Measurements from ENCODE around the gene NHSL2. TPM values are rescaled to one million over a fixed set of nuclear protein-coding genes. Genes with fewer than 3 reads are reported as not detected.
A peak's percentile ranks its signal among the peaks of the same experiment; 100 is the strongest.

The NHSL2 gene
- total RNA-seq, 1 donor from 2014 or later: 13.0 TPM

DNA sequence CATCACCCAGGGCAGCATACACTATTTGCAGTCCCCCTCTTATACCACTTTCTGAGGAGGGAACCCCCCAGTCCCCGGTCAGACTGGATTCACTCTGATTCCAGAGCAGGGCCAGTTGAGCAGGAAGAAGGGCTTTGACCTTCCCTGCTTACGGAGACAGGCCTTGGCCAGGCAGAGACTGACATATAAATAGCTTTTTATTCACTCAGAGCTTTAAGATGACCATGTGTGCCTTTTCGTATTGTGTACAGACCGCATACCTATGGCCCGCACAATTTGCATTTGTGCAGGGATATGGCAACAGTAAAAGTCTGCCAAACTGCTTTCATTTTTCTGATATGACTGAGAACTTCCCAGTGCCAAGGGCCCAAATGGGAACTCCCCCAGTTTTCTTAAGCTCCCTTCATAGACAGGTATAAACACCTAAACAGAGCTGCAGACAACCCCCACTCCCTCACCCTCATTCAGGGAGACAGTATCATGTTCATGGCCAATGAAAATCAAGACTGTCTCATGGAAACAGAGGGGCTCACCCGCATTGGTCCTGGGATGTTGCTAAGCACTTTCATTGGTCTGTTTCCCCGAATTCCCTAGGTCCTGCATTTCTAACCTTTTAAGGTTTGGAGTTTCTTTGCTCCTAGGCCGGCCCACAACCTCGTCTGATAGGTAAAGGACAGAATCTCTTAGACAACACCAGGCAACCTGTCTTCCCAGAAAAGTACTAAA is 135.1 kb downstream of the NHSL2 start:
- H3K27me3 Mint-ChIP-seq (ENCODE audit: low read depth, unreplicated experiment): no peaks in the 10 kb centered on the region
- no peak overlapping the region for H3K4me3 ChIP-seq (ENCODE audit: insufficient read depth, low read depth, low read length)
- DNase-seq (ENCODE audit: low read depth): peak; percentile 52
- no peaks in the 10 kb centered on the region for H3K9me3 ChIP-seq (ENCODE audit: insufficient read depth, low read depth, low read length)
- H3K4me1 ChIP-seq (ENCODE audit: insufficient read depth, low read length): peaks cover 24% of the 10 kb centered on the region
- no peaks in the 10 kb centered on the region for H3K27me3 ChIP-seq (ENCODE audit: insufficient read depth, low read length)
- H3K36me3 Mint-ChIP-seq (ENCODE audit: low read depth, unreplicated experiment): peaks cover 4% of the 10 kb centered on the region
- H3K79me2 ChIP-seq (ENCODE audit: insufficient read depth, low read length): no peaks in the 10 kb centered on the region
- no peaks in the 10 kb centered on the region for H4K20me1 ChIP-seq (ENCODE audit: insufficient read depth, low read length)
- peak overlapping the region; percentile 50 for H3K4me2 ChIP-seq (ENCODE audit: low read length)
- H3K9me3 Mint-ChIP-seq (ENCODE audit: unreplicated experiment): no peaks in the 10 kb centered on the region
- peak overlapping the region; percentile 78 for H3K27ac Mint-ChIP-seq (ENCODE audit: unreplicated experiment)
- H3K27ac ChIP-seq (ENCODE audit: low read depth, low read length): no peak overlapping the region
- no peak for FAIRE-seq
- H3K9ac ChIP-seq (ENCODE audit: low read length): no peak overlapping the region
- H3K4me1 Mint-ChIP-seq (ENCODE audit: low read depth, unreplicated experiment): peaks cover 36% of the 10 kb centered on the region
- no peak for TF ChIP-seq EZH2 (IDR thresholded peaks at IDR 0.05; ENCODE audit: insufficient read depth, low read length)
- TF ChIP-seq, protein P1, sequence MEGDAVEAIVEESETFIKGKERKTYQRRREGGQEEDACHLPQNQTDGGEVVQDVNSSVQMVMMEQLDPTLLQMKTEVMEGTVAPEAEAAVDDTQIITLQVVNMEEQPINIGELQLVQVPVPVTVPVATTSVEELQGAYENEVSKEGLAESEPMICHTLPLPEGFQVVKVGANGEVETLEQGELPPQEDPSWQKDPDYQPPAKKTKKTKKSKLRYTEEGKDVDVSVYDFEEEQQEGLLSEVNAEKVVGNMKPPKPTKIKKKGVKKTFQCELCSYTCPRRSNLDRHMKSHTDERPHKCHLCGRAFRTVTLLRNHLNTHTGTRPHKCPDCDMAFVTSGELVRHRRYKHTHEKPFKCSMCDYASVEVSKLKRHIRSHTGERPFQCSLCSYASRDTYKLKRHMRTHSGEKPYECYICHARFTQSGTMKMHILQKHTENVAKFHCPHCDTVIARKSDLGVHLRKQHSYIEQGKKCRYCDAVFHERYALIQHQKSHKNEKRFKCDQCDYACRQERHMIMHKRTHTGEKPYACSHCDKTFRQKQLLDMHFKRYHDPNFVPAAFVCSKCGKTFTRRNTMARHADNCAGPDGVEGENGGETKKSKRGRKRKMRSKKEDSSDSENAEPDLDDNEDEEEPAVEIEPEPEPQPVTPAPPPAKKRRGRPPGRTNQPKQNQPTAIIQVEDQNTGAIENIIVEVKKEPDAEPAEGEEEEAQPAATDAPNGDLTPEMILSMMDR (IDR thresholded peaks at IDR 0.05; ENCODE audit: insufficient read depth, low read depth, low read length): no peak
- no peak overlapping the region for H2AFZ ChIP-seq (ENCODE audit: low read depth, low read length)
- H3K36me3 ChIP-seq (ENCODE audit: insufficient read depth, low read length): no peaks in the 10 kb centered on the region
- H3K4me3 Mint-ChIP-seq (ENCODE audit: unreplicated experiment): no peak overlapping the region

DNA sequence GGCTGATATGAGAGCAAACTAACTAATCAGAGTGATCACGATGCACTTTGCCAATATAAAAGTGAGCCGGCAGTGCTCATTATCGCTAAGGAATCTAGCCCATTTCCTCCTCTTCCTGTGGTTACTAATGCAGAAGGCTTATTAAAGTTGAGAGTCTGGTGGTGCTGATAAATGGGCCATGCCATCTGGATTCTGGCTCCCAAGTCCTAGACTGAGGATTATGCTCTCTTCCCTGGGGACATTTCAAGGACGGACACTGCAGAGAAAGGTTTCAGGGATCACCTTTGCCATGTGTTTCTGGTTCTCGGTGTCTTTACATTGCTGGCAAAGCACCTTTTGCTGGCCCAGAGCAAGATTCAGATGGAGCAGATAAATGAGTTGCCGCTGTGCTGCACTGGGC is 135.8 kb downstream of the NHSL2 start:
- H3K27me3 Mint-ChIP-seq (ENCODE audit: low read depth, unreplicated experiment): no peaks in the 10 kb centered on the region
- no peak overlapping the region for H3K27ac ChIP-seq (ENCODE audit: low read depth, low read length)
- TF ChIP-seq, protein P1 (IDR thresholded peaks at IDR 0.05; ENCODE audit: insufficient read depth, low read depth, low read length): no peak
- TF ChIP-seq EZH2 (IDR thresholded peaks at IDR 0.05; ENCODE audit: insufficient read depth, low read length): no peak
- no peak overlapping the region for H3K4me3 ChIP-seq (ENCODE audit: insufficient read depth, low read depth, low read length)
- FAIRE-seq (peak; percentile 78), DNase-seq (ENCODE audit: low read depth) (peak; percentile 40)
- H3K4me1 Mint-ChIP-seq (ENCODE audit: low read depth, unreplicated experiment): peaks cover 34% of the 10 kb centered on the region
- H3K4me1 ChIP-seq (ENCODE audit: insufficient read depth, low read length): peaks cover 23% of the 10 kb centered on the region
- no peak overlapping the region for H3K4me3 Mint-ChIP-seq (ENCODE audit: unreplicated experiment)
- no peaks in the 10 kb centered on the region for H3K27me3 ChIP-seq (ENCODE audit: insufficient read depth, low read length)
- H3K79me2 ChIP-seq (ENCODE audit: insufficient read depth, low read length): no peaks in the 10 kb centered on the region
- no peak overlapping the region for H3K9ac ChIP-seq (ENCODE audit: low read length)
- H3K27ac Mint-ChIP-seq (ENCODE audit: unreplicated experiment): no peak overlapping the region
- H3K9me3 ChIP-seq (ENCODE audit: insufficient read depth, low read depth, low read length): no peaks in the 10 kb centered on the region
- H3K4me2 ChIP-seq (ENCODE audit: low read length): peak overlapping the region; percentile 50
- H3K36me3 Mint-ChIP-seq (ENCODE audit: low read depth, unreplicated experiment): peaks cover 6% of the 10 kb centered on the region
- H4K20me1 ChIP-seq (ENCODE audit: insufficient read depth, low read length): no peaks in the 10 kb centered on the region
- H2AFZ ChIP-seq (ENCODE audit: low read depth, low read length): no peak overlapping the region
- no peaks in the 10 kb centered on the region for H3K9me3 Mint-ChIP-seq (ENCODE audit: unreplicated experiment)
- no peaks in the 10 kb centered on the region for H3K36me3 ChIP-seq (ENCODE audit: insufficient read depth, low read length)
